HG03196 (cell line): ENCODE data around the gene CCR5AS.
"Not testable (repeated sequence)": the region's sequence is repeated elsewhere in the genome, so short reads cannot be mapped to it uniquely, and the experiment has no call there.

Experiments
- ATAC-seq: cut with Tn5 transposase; IDR thresholded peaks from one replicate; pipeline ENCODE4 v1.9.1; 2021; ENCODE audit not compliant: unreplicated experiment

Gene CCR5AS

DNA sequence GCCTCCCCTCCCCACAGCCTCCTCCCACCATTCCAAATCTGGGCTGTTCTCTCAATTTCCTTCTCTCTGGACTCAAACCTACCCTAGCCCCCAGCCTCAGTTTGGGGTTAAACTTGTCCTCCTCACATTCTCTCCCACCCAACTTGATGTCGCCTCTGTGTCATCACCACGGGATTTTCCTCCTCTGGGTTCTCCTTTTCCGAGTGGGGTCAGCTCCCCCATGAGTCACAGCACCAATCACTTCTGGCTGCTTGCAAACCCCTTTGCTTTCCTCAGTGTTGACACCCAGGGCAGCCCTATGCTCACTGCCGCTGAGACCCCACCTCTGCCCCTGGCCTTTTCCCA, 451 bp downstream of the CCR5AS start:
- no peak for ATAC-seq

DNA sequence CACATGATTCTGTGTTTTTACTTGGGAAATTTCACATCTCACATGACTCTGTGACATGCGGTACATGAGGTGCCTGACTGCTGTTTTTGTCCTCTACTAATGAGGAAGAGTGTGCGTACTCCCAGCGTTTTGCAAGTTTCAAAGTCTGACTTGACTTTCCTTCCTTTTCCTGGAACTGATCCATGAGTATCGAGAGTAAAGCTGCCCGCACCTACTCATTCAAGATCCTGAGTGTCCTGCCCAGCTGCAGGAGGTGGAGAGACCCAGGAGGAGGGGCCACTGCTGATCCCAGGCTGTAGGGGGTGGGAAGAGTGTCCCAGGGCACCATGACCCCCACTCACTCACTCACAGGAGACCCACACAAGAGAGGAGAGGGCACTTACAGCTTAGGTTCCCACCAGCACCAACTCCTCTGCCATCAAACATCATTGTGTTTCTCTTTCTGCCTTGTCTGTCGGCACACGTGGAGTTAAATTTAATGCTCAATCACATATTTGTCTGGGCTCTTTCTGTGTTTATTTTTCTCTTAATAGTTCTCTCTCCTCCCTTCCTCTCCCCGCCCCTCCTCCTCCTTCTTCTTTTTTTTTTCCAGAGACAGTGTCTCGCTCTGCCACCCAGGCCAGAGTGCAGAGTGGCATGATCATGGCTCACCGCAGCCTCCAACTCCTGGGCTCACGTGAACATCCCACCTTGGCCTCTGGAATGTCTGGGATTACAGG, 1.4 kb downstream of the CCR5AS start:
- ATAC-seq: no peak

- ATAC-seq: not testable (repeated sequence)
Measured at GRCh38 chr3:46402902-46403301, 4.0 kb downstream of the CCR5AS start.

- ATAC-seq: no peak
Measured at GRCh38 chr3:46401579-46401978, 5.3 kb downstream of the CCR5AS start.

GRCh38 chr3:46400846-46401245, 6.0 kb downstream of the CCR5AS start:
- no peak for ATAC-seq

DNA sequence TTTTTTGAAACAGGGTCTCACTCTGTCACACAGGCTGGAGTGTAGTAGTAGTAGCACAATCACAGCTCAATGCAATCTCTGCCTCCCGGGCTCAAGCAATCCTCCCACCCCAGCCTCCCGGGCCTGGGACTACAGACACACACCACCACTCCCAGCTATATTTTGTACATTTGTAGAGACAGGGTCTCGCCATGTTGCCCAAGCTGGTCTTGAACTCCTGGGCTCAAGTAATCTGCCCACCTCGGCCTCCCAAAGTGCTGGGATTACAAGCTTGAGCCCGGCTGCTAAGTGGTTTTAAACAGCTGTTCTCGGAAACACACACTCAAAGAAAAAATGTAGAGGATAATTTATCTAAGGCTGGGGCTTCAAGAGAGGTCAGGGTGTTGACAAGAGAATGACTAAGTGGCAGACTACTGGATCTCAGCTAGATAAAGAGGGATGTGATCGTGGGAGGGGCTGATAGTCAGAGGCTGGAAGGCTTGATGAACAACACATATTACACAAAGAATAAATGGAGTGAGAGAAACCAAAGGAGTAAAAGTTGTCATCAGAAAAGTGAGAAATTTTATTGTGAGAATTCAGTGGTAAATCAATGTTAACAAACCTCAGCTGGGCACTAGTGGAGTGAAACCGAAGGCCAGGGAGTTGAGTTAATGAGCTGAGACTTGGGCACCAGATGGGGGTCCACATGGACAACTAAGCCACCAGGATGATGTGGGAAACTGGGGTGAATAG, 6.7 kb downstream of the CCR5AS start:
- no peak for ATAC-seq

DNA sequence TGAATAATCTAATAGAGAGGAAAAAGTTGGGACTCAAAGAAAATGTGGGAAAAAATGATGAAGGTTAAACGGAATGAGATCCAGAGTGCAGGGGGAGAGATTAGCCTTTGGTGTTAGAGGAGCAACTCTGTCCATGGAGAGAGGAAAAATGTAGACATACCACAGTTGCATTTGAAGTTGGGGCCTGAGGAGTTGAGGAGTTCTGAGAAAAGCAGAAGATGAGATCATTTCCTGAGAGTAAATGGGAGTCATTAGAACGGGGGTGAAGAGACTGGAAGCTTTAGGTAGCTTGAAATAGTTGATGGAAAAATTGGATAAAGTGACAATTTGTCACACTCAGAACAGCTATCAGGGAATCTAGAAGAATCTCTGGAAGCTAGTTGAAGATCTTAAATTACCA, 7.3 kb downstream of the CCR5AS start:
- ATAC-seq: no peak

GRCh38 chr3:46399098-46399497, 7.8 kb downstream of the CCR5AS start:
- ATAC-seq: no peak

DNA sequence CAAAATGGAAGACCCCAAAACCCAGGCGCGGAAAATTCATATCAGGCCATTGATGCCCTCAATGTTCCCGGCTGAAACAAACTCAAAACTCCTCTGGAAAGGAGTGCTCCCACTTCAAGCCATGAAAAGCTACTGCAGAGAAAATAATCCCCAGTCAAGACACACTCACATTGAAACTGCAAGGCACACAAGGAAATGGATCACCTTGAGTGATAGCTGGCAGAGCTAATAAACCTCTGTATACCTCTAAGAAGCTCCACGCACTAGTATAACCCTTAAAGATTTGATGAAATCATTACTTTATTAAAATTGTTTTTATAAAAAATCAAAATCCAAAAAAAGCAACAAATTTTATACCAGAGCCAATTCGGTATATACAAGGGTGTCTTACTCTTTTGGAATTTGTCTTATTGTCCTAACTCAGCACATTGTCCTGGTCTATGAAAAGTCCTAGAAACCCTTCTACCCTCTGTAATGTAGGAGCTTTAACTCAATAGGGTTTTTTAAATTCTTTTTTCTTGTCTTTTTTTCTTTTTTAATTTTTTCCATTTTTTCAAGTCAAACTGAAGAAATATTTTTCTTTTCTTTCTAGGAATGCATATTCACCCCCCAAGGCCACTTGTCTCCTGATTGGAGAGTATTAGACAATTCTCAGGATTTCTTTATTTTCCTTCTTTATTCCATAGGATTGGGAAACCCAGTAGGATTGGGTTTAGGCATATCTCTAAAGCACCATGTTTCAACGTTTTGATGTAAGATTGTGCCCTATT, 8.5 kb downstream of the CCR5AS start:
- ATAC-seq: no peak

GRCh38 chr3:46397111-46397510, 9.8 kb downstream of the CCR5AS start:
- ATAC-seq: no peak

GRCh38 chr3:46395766-46396530, 10.9 kb downstream of the CCR5AS start:
- no peak for ATAC-seq

- no peak for ATAC-seq
Measured at GRCh38 chr3:46395210-46395661, 11.6 kb downstream of the CCR5AS start.

DNA sequence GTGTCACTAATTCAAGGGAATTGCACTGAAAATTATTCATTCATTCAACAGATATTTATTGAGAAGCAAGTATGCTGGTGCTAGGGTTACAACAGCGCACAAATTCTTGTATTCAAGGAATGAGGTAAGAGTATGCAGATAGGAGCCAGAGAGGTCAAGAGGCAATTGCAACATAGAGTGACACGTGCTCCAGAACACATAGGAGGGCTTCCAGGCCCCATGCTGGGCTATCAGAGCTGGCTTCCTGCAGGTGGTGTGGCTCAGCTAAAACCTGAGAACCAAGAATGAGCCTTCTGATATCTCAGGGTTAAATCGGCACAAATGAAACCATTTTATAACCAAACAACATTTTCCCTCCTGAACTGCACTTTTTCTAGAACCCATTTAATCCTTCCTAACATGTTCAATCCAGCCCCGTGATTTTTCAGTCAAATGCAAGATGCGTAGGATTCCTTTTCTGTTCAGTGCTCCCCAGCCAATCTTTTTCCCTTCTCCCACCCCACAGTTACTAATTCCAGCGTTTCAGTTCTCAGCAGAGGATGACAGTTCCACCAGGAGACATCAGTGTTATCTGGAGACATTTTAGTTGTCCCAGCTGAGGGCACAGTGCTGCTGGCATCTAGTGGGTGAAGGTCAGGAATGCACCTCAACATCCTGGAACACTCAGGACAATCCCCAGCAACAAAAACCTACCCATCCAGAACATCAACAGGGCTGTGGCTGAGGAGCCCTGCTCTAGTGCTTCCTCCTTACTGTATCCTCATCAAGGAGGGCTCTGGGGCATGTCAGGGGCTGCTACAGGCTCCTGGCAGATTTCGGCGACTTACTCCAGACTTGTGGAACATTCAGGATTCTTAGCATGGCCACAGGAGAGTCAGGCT, 13.1 kb downstream of the CCR5AS start:
- ATAC-seq: no peak

GRCh38 chr3:46393011-46393410, 13.9 kb downstream of the CCR5AS start:
- no peak for ATAC-seq

GRCh38 chr3:46391526-46391925, 15.3 kb downstream of the CCR5AS start:
- ATAC-seq: not testable (repeated sequence)

GRCh38 chr3:46389306-46389705, 17.6 kb downstream of the CCR5AS start:
- no peak for ATAC-seq

DNA sequence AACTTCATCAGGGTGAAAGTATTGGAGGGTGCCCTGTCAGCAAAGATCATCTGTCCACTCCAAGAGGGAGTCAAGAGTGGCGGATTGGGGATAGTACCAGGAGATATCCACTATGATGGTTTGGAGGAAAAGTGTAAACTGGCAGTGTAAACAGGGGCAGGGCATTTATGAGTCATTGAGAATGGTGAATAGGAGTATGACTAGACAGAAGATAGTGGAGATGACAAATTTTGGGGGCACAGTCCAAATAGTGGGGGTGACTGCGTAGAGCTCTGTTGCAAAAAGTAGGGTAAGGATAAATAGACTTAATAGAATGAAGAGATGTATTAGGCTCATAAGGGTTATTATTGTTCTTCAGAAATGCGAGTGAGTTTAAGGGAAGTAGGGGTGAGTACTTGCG, 18.0 kb downstream of the CCR5AS start:
- not testable (repeated sequence) for ATAC-seq

DNA sequence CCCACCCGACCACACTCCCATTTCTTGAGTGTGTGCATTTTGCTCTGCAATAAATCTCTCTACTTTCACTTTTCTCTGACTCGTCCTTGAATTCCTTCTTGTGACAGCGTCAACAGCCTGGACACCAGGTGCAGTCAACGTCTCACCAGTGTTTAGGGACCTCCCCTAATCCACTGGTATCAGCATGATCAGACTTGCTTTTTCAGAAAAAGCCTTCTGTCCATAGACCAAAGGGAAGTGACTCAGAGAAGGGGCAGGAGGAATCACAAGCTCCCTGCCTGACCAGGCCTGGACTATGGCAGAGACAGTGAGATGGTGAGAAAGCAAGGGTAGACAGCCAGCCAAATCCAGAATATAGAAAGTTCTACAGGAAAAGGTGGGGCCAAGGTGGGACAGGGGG, 20.7 kb downstream of the CCR5AS start:
- ATAC-seq: no peak

DNA sequence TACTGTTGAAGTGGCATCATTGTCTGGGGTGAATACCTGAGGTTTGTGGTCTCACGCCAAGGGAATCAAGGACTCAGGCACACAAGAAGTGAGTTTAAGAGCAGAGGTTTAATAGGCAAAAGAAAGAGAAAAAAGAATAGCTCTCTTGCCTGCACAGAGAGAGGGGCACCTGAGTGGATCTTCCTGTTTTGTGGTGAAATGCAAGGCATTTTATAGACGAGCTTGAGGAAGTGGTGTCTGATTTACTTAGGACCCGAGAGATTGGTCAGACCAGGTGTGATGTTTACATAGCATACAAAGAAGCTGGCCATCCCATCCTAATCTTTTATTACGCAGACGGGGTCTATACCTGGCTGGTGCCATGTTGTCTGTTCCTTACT, 22.9 kb downstream of the CCR5AS start:
- ATAC-seq: no peak
